Stimulated activated CD4-positive, alpha-beta T cell treated with anti-CD3 and anti-CD28 coated beads, Interleukin-2, amount 100 ng/mL, for 24 hours (primary cell): Measurements from ENCODE around the gene PLEKHG3.

Source experiments
- DNase-seq, 2 donors: peaks; one replicate each; pipeline ENCODE4 v3.0.0-alpha.2; 2020

PLEKHG3 gene

GRCh38 chr14:64748995-64749714, 44.9 kb downstream of the PLEKHG3 start:
- no peak for DNase-seq

- no peak for DNase-seq
Observed at GRCh38 chr14:64752909-64753308, 48.7 kb downstream of the PLEKHG3 start.

DNA sequence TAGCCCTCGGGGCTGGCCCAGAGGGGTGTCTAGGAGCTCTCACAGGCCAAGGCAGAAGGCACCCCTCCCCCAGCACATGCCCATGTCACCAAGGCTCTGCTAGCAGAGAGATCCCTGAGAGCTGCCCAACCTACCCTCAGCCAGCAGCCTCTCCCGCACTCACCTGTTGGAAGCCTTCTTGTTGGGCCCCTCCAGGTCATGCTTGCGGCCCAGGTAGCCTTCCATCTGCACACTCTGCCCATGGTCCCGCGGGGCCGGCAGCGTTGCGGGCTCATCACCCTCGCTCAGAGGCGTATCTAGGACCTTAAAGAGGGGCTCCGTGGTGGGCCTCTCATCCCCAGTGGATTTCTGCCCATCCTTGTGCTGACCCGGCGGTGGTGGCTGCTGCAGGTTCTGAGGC, 49.1 kb downstream of the PLEKHG3 start:
- DNase-seq: no peak

DNA sequence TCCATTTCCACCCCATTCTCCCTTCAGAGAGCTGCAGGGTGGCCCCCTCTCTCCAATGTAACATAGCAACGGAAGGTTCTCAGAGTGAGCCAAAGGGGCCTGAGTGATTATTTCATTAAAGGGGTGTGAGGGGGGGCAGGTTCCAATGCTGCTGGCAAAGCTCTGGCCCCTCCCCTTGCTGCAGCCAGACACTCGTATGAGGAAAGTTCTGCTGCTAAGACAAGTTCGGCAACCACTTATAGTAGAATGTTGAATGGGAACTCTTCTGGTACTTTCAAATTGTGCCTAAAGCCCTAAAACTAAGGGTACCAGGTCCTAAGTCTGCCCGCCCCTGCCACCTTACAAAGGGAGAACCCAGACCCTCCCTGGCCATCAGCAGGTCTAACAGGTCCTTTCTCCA, 49.8 kb downstream of the PLEKHG3 start:
- no peak for DNase-seq

- no peak for DNase-seq
Observed at GRCh38 chr14:64754685-64755084, 50.5 kb downstream of the PLEKHG3 start.

GRCh38 chr14:64755781-64756221, 51.6 kb downstream of the PLEKHG3 start:
- DNase-seq: peak; percentile 48 to 70

GRCh38 chr14:64756712-64757111, 52.5 kb downstream of the PLEKHG3 start:
- DNase-seq: no peak

GRCh38 chr14:64757601-64758000, 53.4 kb downstream of the PLEKHG3 start:
- DNase-seq: no peak

GRCh38 chr14:64758025-64758521, 53.8 kb downstream of the PLEKHG3 start:
- no peak for DNase-seq

GRCh38 chr14:64758691-64759554, 54.7 kb downstream of the PLEKHG3 start:
- DNase-seq: no peak

DNA sequence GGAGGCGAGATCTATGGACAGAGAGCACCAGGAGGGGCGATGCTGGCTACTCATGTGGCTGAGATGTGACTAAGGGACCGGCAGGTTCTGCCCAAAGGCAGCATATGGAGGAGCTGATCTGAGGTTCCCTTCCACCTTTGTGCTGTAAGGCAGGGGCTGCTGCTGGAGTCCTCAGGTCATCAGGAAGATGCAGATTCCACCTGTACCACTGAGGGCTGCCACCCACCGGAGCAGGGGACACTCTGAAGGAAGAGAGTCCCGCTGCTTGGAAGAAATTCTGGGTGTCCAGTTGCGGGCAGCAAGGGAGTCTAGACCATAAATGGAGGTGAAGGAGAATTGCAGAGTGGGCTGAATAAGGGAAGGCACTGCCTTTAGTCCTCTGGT, 55.3 kb downstream of the PLEKHG3 start:
- DNase-seq: no peak

DNA sequence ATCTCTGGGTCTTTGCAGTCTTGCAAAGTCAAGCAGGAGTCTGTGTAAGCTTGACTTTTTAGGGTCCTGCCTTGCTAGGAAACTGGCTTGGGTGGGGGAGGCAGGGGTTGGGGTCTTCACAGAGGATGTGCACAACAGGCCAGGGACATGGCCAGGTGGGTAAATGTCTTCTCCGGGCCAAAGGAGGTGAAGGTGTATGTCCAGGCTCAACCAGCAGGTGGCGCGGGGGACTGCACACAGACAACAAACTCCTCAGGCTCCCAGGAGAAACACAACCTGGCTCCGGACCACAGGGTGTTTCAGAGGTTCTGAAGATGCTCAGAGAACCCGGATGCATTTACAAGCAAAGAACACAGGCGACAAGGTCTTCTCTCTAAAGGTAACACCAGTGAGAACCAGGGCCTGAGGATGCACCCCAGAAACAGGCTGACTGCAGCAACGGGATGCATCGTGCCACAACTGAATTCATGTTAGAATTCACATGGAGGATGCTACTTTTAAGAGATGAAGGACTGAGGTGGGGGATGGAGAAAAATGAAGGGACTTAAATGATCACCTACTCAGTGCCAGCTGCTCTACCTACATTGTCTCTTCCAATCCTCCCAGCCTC, 56.0 kb downstream of the PLEKHG3 start:
- peak; percentile 67 to 76 for DNase-seq

DNA sequence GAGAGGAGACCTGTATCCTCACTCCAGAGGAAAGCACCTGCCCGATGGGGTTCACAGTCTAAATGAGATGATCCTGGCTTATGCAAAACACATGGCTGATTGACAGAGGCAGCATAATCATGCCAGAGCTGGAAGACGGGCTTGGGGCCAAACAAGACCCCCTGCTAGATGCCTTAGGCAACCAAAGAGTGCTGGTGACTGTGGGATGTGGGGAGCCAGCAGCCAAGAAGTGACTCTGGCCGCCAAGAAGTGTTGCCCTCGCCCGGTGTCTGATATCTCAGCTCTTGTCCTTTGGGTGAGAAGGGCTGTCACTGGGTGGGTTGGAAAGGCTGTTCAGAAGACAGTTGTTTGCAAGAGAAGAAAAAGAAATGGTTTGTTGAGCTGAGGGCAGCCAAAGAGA, 56.7 kb downstream of the PLEKHG3 start:
- no peak for DNase-seq

GRCh38 chr14:64761441-64762043, 57.3 kb downstream of the PLEKHG3 start:
- no peak for DNase-seq

- peak; percentile 40 to 43 for DNase-seq
Observed at GRCh38 chr14:64762044-64763034, 58.1 kb downstream of the PLEKHG3 start.

GRCh38 chr14:64763085-64763782, 59.0 kb downstream of the PLEKHG3 start:
- DNase-seq: no peak

GRCh38 chr14:64763801-64764621, 59.8 kb downstream of the PLEKHG3 start:
- peak in 1 of 2 donors; percentile 5 for DNase-seq

DNA sequence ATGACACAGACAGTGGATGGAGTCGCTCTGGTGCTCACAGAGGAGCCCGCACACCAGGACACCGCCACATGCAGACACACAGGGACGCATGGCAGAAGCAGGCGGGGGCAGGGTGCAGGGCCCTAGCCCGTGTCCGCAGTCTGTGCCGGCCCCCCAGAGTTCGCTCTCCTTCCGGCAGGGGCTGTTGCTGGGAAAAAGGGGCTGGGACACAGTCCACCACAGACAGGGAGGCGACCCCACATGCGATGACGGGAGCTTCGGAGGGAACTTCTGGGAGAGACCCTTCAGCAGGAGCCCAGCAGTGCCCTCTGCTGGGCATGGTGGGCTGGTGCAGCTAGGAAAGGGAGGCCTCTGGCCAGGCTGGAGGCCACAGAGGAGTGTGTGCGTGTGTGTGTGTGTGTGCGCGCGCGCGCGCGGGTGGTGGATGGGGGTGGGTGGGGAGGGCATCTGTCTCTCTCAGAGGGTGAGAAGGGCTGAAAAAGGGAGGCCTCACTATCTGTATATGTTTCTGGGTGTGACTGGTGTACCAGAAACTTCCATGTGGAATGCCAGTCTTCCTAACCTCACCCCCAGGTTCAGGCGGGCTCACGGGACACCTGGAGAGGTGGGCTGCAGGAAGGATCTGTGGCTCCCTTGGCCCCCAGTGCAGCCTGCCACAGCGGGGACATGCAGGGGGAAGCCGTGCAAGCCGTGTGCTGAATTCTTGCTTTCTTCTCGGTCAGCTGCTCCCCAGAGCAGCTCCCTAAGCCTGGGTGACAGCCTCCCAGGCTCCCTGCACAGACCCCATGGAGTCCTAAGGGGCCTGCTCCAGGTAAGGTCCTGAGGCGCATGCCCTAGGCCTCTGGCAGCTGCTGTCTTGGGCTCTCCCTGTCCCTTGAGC, 60.7 kb downstream of the PLEKHG3 start:
- DNase-seq: peak; percentile 71

DNA sequence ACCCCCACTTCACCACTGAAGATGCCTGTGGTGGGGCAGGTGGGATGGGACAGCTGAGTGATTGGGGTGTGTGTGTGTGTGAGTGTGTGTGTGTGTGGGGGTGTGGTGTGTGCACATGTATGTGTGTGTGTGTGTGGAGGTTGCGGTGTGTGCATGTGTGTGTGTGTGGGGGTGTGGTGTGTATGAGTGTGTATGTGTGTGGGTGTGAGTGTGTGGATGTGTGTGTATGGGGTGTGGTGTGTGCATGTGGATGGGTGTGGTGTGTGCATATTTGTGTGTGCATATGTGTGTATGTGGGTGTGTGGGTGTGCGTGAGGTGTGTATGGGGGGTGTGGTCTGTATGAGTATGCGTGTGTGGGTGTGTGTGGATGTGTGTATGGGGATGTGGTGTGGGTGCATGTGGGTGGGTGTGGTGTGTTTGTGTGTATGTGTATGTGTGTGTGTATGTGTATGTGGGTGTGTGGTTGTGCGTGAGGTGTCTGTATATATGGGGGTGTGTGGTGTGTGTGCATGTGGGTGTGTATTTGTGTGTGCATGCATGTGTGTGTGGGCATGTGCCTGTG, 61.6 kb downstream of the PLEKHG3 start:
- DNase-seq: no peak
